ENCODE results near the gene MLLT3. TPM values are rescaled to one million over a fixed set of nuclear protein-coding genes. Genes with fewer than 3 reads are reported as not detected.

The MLLT3 gene
- total RNA-seq, 1 donor from 2014 or later, result 79.1 TPM

DNA sequence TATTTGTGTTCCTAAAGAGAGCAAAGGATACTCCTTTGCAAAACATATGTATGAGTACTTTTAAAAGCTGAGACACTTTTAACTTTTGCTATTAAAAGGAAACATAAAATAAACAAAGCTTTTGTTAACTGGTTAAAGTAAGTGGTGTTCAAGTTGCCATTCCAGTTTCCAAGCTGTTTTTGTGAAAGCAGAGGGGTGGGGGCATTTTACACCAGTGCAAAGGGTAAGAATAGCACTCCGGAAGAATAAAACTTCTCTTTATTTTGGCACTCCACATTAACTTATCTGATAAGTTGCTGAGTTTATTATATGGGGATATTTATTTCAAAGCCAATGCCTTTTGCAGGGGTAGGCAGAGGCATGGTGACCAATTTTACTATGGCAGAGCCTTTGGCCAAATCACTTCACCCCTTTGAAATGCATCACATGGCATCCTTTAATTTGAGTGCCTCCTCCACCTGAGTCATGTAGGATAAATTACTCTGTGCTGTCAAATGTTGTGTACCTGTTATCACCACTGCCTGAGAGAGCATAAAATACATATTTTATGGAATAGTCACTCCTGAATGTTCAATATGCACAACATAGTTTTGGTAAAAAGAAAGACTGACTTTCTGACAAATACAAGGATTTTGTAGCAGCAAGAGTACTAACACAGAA is 62.9 kb downstream of the MLLT3 start:
- DNase-seq (ENCODE audit: low read depth), result no peak

DNA sequence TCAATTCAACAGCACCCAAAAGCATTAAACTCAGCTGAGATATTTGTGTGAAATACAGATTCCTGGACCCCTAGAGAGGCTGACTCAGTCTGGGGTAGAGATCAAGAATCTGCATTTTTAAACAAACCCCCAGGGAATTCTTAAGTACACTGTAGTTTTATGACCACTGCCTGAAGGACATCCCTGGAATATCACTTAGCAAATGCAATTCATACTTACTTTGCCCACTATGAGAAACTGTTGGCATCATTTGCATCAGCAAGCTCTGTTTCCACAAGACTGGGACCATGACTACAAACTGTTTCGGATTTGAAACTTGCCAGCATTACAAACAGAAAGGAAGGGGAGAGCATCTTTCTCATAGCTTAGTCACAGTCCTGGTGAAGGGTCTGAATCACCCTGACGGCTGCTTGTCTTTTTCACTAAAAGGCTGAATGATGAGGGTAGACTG is 63.7 kb downstream of the MLLT3 start:
- DNase-seq (ENCODE audit: low read depth), result peak; percentile 65

DNA sequence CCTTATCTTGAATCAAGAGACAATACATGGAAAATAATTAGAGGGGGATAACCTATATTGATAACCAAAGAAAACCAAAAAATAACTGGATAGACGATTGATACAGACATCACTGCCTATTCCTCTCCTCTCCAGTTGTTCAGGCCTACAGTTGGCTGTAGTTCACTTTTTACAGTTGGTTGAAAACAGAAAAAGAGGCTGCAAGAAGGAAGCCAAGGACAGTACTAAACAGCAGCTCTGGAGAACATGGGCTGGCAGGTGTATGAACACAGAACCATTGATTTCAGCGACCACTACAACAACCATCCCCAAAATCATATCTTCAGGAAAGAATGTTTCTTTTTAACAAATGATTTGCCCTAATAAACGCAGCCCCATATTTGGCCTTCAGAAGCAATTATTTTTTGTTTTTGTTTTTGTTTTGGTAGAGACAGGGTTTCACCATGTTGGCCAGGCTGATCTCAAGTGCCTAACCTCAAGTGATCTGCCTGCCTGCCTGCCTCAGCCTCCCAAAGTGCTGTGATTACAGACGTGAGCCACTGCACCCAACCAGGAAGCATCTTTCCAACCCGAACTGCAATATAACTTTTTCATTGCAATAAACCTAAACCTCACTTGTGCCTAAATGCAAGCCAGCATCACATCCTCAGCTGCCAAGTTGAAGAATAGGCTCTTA is 64.3 kb downstream of the MLLT3 start:
- DNase-seq (ENCODE audit: low read depth), result no peak

DNA sequence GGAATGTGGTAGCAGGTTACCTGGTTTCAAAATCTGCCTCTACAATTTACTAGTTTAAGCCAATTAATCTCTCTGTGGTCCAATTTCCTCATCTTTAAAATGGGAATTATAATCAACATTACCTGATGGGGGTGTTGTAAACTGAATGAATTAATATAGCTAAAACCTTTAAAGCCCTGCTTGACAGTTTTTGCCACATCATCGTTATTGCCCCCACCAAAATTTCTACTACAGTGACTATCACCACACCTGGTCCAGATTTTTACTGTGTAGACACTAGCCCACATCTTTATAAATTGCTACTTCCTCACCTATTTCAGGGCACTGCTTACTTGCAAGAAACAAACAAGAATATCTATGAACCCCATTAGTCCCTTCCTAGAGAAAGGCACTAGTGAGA is 65.0 kb downstream of the MLLT3 start:
- no peak for DNase-seq (ENCODE audit: low read depth)

DNA sequence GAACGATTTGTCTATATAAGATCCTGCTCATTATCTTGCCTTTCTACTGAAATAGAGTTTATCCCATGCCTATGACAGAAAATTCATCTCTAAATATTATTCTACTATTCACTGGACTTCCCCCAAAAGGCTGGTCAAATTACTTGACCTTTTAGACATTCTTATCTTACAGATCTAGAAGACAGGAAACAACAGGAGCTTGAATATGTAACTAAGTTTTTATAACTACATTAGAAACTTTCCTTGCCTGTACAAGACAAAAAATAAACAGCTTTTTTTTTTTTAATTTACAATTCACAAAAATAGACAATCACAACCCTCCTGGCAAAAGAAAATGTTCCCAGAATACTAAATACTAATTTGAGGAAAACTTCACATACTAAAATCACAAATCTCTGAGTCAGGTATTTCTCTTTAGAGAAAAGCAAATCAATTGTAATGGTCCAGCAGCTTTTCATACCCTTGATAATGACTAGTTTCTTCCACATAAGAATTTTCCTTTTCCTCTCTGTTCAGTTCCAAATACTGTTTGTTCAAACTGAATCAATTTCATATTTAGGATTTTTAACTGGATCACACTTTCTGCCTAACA is 68.6 kb downstream of the MLLT3 start:
- no peak for DNase-seq (ENCODE audit: low read depth)

DNA sequence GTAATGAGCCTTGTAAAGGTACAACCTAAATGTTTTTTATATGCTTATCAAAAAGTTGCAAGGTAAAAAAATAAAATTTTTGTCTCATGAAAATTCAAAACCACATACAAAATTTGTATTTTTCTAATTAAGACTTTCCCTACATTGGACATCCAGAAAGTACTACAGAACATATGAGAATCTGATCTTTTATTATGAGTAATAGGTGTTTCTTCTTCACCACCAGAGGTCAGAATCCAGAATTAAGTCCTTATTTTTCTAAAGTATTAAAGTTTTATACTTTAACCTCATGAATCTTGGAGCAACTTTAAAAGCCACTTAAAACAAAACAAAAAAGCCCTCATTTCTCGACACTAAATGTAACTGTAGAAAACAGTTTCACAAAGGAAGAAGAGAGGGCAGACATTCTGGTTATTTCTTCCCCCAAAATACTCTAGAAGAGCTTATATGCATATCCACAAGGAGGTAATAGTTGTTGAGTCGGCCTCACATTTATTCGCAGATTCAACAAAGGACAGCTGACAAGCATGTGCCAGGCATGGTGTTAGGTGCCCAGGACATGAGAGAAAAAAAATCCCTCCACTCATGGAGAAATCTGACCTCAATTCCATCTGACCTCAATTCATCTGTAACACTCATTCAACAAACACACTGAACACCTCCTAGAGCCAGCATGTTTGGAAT is 69.3 kb downstream of the MLLT3 start:
- DNase-seq (ENCODE audit: low read depth), result no peak

DNA sequence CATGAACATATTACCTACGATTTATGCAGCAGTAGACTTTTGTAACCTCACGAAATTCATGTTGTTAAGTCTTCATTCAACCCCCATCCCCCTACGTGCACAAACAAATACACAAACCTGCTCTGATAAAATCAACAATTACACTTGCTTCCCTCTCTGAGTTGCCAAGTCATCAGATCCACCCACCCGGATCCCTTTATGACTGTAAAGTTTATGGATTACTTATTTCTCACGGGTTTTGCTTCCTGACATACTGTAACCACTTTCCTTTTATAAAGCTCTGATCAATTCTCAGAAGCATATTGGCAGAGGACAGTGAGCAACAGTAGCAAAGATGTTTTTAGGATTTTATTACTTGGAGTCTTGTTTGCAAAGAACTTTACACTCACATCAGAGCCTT is 70.5 kb downstream of the MLLT3 start:
- DNase-seq (ENCODE audit: low read depth), result no peak

DNA sequence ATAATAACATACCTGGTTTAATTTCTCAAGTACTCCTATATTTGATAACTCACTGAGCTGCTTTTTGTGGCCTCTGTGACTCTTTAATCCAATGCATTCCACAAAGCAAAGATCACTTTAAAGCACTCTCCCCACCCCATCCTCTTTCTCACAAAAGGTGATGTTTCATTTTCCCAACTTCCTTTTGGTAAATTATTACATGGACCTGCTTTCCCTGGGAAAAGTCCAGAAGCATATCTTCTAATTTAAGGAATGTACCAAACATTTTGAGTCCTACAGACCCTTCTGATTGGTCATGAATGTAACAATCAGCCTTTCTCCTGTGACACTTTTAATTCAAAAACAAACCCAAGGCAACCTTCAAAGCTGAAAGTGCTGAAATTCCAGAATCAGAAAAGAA is 71.1 kb downstream of the MLLT3 start:
- DNase-seq (ENCODE audit: low read depth), result no peak

DNA sequence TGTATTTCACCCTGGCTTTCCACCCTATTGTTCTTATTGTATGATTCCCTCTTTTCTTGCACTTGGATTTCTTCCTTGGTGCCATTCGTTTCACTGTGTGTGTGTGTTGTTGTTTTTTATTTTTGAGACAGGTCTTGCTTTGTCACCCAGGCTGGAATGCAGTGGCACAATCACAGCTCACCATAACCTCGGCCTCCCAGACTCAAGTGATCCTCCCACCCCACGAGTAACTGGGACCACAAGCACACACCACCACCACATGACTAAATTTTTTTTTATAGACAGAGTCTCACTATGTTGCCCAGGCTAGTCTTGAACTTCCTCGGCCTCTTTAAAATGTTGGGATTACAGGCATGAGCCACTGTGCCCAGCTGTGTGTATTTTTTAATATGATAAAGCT is 72.0 kb downstream of the MLLT3 start:
- DNase-seq (ENCODE audit: low read depth), result peak; percentile 27

DNA sequence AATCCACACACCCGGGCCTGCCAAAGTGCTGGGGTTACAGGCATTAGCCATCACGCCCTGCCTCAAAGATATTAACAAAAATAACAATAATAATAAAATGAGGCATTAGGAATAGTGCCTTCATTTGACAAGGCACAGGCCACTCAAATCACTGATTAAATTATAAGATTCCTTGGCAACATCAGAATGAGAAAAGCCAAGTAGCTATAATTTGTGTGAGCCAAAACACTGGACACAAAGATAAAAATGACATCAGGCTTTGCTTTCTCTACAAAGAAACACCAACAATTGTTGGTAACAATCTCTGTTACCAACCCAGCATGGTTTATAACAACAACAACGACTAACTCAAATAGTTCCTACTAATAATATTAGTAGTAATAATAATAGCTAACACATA is 73.2 kb downstream of the MLLT3 start:
- no peak for DNase-seq (ENCODE audit: low read depth)

DNA sequence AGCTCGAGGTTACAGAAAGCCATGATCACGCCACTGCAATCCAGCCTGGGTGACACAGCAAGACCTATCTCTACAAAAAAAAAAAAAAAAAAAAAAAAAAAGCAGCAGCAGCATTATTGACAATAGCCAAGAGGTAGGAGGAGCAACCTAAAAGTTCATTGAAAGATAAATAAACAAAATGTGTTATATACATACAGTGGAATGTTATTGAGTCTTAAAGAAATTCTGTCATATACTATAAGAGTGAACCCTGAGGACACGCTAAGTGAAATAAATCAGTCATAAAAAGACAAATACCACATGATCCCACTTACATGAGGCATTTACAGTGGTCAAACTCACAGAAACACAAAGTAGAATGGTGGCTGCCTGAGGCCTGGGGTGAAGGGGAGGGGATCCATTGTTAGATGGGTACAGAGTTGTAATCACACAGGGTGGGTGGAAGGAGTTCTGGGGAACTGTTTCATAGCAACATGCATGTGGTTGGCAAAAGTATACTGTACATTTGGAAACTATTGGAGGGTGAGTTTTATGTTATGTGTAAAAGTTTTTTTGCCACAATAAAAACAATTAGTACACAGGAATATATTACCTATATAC is 77.2 kb downstream of the MLLT3 start:
- no peak for DNase-seq (ENCODE audit: low read depth)

DNA sequence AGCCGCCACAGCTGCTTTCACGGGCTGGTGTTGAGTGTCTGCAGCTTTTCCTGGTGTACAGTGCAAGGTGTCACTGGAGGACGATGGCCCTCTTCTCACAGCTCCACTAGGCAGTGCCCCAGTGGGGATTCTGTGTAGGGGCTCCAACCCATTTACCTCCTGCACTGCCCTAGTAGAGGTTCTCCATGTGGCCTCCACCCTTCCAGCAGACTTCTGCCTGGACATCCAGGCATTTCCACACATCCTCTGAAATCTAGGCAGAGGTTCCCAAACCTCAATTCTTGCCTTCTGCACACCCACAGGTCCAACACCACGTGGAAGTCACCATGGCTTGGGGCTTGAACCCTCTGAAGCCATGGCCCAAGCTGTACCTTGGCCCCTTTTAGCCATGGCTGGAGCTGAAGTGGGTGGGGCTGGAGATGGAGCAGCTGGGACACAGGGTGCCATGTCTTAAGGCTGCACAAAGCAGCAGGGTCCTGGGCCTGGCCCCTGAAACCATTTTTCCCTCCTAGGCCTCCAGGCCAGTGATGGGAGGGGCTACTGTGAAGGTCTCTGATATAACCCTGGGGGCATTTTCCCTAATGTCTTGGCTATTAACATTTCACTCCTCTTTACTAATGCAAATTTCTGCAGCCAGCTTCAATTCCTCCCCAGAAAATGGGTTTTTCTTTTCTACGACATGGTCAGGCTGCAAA is 82.0 kb downstream of the MLLT3 start:
- no peak for DNase-seq (ENCODE audit: low read depth)

DNA sequence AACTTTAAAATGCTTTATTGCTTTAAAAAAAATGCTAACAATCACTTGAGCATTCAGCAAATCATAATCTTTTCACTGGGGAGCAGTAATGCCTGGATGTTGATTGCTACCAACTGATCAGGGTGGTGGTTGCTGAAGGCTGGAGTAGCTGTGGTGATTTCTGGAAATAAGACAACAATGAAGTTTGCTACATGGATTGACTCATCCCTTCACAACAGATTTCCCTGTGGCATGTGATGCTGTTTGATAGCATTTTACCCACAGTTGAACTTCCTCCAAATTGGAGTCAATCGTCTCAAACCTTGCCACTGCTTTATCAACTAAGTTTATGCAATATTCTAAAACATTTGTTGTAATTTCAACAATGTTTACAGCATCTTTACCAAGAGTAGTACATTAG is 83.3 kb downstream of the MLLT3 start:
- peak; percentile 47 for DNase-seq (ENCODE audit: low read depth)

DNA sequence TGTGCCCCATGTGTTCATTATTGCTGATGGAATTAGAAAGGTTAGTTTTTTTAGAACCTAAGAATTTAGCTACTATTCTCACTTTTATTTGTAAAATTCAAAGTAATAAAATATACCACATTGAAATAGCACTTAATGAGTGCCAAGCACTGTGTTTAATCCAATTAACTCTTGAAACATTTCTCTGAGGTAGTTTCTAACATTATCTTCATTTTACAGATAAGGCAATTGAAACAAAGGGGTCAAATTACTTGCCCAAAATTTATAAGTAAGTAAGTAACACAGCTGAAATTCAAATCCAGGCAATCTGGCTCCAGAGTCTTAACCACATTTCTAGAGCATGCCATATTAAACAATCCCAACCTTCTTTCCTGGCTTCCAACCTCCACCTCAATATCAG is 84.2 kb downstream of the MLLT3 start:
- no peak for DNase-seq (ENCODE audit: low read depth)

DNA sequence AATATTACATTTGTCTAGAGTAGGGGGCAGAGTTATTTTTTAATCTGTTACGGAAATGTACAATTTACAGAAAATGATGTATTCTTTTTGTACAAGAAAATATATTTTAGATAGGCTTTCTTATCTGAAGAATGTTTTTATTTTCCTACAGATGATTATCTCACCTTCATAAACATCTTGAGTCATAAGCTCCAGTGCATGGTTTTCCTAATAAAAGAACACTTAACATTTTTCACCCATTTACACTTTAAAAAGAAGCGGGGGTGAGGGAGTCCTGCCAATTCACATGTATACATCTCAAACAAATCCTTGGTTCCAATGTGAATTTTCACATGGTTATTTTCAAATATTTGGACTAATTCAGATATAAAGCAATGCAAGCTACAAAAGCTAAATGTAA is 85.0 kb downstream of the MLLT3 start:
- DNase-seq (ENCODE audit: low read depth), result no peak

DNA sequence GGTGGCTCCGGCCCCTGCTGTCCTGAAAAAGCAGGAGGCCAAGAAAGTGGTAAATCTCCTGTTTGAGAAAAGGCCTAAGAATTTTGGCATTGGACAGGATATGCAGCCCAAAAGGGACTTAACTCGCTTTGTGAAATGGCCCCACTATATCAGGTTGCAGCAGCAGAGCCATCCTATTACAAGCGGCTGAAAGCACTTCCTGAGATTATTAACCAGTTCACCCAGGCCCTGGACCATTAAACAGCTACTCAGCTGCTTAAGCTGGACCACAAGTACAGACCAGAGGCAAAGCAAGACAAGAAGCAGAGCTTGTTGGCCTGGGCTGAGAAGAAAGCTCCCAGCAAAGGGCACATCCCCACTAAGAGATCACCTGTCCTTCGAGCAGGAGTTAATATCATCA is 89.7 kb downstream of the MLLT3 start:
- DNase-seq (ENCODE audit: low read depth), result peak; percentile 15

DNA sequence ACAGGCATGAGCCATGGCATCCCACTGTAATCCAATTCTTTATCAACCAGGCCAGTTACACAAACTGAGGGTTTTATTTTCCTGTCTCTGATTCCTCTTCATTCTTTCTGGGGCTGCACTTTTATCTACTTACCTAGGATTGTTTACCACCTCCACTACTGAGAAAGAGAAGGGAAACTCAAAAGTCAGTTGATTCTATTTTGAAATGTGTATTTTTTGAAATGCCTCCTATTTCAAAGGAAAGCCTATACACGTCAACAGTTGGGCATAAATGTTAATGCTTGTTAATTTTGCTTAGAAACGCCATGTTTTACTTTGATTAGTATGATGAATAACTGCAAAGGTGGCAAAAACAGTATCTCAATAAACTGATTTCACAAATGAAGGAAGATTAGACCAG is 92.5 kb downstream of the MLLT3 start:
- DNase-seq (ENCODE audit: low read depth), result no peak

DNA sequence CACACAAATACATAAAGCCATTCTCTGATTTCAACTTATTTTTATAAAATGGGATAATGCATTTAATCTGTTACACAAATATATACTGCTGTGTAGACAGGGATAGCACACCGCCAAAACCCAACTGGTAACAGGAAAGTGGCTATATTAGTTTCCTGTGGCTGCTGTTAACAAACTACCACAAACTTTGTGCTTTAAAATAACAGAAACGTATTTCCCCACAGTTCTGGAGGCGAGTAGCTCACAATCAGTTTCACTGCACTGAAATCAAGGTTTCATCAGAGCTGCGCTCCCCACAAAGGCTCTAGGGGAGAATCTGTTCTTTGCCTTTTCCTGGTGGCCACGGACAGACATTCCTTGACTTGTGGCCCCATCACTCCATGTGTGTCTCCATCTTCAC is 94.0 kb downstream of the MLLT3 start:
- DNase-seq (ENCODE audit: low read depth), result no peak

DNA sequence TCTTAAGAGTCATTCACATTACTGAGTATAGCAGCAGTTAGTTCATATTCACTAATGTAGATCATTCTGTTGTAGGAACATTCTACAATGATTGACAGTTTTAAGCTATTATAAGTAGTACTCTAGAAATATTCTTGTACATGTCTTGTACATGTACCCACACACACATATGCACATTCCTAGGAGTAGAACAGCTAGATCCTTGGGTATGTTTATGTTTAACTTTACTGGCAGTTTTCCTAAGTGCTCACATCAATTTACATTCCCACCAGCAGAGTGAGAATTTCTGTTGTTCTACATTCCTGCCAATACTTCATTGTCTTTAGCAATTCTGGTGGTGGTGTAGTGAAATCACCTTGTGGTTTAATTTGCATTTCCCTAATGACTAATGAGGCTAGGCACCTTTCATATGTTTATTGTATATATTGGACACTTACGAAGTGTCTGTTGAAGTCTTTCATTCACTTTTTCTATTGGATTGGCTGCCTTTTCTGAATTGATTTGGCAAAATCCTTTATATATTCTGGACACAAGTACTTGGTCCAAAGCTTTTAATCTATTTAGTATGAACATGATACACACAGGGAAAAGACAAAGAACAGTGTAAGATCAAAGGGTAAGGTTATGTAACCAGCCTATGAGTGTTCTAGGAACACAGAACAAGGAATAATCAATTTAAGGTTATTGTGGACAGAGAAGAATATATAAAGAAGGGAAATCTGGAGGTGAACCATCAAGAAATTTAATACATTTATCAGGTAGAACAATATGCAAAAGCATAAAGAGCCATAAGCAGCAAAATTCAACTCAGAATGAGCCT is 95.6 kb downstream of the MLLT3 start:
- no peak for DNase-seq (ENCODE audit: low read depth)

DNA sequence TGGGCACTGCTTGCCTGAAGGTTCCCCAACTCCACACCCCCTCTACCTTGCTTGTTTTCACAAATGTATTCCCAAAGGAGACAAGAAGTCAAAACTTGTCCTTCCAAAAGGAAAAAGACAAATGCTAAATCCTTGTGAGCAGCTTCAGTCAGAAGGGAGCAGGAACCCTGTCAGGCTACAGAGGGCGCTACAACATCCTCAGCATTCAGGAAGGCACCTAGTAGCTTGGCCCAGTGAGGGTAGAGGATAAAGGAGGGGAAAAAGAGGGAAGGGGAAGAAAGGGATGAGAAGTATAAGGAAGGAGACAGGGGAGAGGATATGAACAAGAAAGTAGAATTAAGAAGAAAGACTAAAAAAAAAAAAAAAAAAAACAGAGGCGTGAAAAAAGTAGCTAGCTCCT is 97.5 kb downstream of the MLLT3 start:
- no peak for DNase-seq (ENCODE audit: low read depth)
